Activated CD4-positive, CD25-positive, alpha-beta regulatory T cell treated with anti-CD3 and anti-CD28 coated beads, Interleukin-2, amount 50 U/mL, for 16 hours (primary cell): Measurements from ENCODE around the gene HIP1R.
"Not testable (repeated sequence)": the region's sequence is repeated elsewhere in the genome, so short reads cannot be mapped to it uniquely, and the experiment has no call there.

ENCODE experiments used
- DNase-seq: peaks from one replicate; pipeline ENCODE4 v3.0.0-alpha.2; 2020; ENCODE audit warnings: low read depth, low spot score

HIP1R gene

DNA sequence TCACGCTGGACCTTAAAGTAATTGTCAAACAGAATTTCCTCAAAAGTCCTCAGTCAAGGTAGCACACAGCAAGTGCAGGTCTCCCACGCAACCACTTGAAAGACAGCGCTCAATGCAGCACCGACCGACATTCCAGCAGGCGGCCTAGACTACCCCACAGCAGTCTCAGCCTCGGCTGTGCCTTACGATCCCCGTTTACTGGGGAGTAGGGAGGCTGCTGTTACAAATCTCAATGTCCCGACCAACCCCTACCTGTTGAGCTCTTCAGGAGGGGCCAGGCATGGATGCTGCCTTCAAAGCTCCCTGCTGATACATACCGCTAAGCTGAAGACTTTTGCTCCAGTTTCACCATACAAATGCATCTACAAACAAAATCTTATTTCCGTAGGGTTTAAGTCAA lies 38.8 kb downstream of the HIP1R start:
- no peak for DNase-seq

GRCh38 chr12:122875590-122876220 lies 40.4 kb downstream of the HIP1R start:
- no peak for DNase-seq

DNA sequence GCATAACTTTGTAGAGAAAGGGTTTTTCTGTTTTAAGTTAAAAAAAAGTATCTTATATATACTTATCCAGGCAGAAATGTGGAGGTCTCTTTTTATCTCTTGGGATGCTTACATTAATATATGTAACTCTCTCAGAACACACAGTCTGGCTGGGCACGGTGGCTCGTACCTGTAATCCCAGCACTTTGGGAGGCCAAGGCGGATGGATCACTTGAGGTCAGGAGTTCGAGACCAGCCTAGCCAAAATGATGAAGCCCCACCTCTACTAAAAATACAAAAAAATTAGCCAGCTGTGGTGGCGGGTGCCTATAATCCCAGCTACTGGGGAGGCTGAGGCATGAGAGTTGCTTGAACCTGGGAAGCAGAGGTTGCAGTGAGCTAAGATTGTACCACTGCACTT lies 41.0 kb downstream of the HIP1R start:
- DNase-seq: not testable (repeated sequence)

DNA sequence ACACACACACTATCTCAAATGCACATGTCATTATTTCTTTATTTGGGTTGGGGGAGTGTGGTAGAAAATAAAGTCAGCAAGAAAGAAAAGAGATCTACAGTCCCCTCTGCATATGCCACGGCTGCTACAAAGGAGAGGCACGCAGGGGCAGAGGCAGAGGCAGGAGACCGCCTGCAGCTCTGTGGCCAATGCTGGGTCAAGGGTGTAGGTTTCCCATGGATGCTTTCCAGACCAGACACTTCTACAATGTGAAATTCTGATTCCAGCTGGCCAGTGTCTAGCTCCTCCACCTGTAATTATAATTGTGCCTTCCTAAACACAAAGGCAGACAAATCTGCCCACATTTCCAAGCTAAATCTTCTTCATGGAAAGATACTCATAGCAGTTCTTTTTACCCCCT lies 41.5 kb downstream of the HIP1R start:
- DNase-seq: no peak

GRCh38 chr12:122878780-122879612 lies 43.7 kb downstream of the HIP1R start:
- no peak for DNase-seq

GRCh38 chr12:122880155-122880667 lies 45.0 kb downstream of the HIP1R start:
- DNase-seq: no peak

DNA sequence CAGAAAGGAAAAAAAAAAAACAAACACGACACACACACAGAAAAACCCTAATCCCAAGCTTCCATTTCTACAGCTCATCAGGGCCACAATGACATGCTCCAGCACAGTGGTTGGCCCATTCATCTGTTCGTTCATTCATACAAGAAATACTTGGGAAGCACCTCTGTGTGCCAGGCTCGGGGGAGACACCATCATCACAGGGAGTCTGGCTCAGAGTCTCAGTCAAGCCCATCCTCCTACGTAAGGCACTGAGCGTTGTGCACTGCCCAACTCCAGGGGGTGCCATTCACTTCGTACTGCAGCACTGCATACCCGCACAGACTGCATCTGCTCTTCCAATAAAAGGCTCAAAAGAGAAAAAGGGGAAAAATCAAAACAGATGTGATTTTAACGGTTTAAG lies 45.4 kb downstream of the HIP1R start:
- DNase-seq: no peak

DNA sequence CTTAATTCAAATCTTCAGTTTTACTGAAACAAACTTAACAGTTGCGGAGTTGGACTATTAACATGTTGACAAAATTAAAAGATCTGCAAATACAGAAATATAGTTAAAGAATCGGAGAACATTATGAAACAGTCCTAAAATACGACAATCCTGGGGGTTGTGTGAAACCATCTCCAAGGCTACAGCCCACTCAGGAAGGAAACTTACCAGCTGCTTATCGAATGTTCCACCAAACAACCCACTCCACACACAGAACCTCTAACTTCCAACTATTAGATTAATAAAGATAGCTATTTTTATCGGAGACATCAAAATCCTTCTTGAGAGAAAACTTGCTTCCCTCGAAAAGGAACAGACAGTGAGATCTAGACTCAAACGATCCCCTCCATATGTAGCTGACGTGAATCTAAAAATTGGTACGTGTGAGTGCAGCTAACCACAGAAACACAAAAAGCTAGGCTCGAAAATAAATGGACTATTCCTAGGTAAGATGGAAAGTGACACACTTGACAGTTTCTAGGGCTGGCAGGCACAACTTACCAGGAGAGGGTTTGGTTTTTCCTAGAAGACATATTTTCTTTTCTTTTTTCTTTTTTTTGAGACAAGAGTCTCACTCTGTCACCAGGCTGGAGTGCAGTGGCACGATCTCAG lies 47.8 kb downstream of the HIP1R start:
- no peak for DNase-seq

DNA sequence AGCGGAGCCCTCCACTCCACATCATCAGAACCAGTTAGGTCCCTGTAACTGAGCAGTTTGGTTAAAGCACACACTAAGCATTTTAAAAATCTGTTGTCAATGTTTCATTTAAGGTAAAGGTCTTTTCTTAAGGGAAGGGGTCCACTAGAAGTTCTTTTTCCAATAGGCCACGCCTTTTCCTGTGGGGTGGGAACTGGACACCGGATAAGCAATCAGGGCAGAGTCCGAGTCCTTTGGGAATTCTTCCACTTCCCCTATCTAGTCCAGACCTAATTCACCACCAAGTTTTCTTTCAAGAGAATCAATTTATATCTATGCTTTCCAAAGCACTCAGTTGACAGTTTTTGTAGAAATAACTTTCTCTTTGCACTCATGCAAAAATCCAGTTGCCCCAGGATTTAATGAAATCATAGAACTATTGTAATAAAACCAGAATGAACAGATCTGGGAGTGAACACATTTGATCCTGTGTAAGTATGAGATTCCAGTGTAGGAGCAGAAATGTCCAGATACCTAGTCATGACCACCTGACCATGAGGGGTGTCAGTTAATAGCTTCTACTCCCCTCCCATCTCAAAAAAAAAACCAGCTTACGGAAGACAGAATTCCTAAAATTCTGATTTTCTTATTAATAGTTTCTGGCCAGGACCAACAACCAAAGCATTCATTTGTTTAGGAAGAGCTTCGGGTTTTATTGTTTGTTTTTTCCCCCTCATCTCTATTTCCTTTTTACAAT lies 49.0 kb downstream of the HIP1R start:
- no peak for DNase-seq

DNA sequence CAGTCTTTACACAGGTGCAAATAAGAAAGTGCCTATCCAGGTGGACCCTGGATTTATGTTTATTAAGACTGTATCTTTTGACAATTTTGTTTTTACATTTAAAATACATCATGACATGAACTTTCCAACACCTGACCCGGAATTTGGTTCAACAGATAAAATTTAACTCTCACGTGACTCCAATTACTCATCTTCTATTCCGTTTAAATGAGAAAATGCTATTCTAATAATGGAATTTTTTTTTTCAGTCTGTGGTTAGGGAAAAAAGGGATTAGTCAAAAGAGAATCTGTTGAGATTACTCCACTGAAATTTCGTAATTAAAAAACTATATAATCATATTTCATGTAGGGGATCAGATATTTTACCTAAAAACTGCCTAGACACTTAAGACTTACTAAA lies 49.6 kb downstream of the HIP1R start:
- no peak for DNase-seq

GRCh38 chr12:122886161-122886560 lies 50.9 kb downstream of the HIP1R start:
- no peak for DNase-seq

DNA sequence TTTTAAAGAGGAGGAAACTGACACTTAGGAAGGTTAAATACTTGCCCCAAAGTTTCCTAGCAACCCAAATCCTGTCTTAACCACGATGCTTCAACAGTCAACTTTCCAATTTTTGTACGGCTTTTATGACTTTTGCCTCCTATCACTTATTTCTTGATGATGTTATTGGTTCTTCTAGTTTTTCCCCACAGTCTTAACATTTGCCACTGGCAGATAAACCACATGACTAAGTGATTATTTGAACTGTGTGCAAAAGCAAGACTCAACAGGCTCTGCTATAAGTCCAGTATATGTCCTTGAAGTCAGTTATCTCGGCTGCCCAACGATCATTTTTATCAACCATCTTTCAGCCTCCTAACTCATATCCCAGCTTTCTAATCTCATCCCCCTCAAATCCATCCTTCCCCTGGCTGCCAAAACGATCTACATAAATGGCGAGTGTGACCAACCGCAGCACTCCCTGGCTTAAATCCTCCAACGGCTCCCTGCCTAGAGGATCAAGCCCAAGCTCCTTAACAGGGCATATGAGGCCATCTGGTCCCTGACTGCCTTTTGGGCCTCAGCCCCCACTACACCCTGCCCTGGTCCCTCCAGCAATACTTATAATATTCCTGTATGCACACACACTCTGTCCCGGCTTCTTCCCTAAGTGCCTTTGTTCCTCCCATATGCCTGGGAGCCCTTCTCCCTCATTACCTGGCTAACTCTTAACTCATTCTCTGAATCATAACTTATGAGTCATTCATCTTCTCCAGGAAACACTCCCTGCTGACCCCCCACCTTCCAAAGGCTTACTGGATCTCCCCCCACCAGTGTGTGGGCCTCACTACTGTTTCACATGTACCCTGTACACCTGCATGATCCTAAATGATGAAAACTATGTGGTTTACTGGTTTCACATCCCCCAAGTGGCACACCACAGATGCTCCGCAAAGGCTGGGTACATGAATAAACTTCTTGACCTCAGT lies 51.9 kb downstream of the HIP1R start:
- DNase-seq: no peak

GRCh38 chr12:122887819-122888212 lies 52.6 kb downstream of the HIP1R start:
- DNase-seq: no peak

- peak; percentile 23 for DNase-seq
Observed at GRCh38 chr12:122888232-122888752, 53.0 kb downstream of the HIP1R start.

GRCh38 chr12:122889761-122890520 lies 54.7 kb downstream of the HIP1R start:
- no peak for DNase-seq

DNA sequence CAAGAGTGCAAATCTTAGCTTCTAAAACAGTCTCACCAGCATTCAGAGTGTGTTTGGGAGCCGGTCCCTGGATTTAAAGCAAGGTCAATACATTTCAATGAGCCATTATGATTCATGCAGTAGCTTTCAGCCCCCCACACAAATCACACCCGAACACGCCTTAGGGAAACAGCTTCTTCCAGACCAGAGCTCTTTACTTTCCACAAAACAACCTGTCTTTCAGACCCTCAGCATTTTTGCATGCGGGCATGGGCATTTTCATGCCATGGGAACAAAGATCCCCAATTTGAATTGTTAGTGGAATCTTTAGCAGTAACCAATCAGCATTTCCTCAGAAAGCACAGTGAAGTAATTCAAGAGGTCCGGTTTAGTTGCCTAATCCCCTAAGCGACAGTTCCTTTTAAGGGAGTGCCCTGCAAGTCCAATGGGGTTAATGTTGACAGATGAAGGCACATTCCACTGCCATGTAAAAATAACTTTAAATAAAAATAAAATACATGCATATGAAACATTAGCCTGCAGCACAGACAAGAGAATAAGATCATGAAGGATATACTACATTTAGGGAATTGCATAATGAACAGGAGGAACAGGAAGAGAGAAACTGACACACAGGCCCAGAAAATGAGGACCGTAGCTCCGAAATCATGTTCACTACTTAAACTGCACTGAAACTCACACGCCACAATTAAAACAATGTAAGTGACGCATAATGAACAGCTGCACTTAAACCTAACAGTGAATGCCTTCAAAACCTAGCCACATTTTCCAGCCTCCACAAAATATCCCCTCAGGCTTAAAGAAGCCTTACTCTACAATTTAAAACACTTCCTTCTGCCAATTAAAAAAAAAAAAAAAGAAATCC lies 56.6 kb downstream of the HIP1R start:
- DNase-seq: no peak

GRCh38 chr12:122892724-122893123 lies 57.5 kb downstream of the HIP1R start:
- DNase-seq: not testable (repeated sequence)
